Measurements from ENCODE around the gene DCAF6.

Gene DCAF6

GRCh38 chr1:168096296-168097165, 160.0 kb downstream of the DCAF6 start:
- no peak overlapping the region for H3K4me3 ChIP-seq (ENCODE audit: control insufficient read depth, low read depth, low read length)
- no peak for TF ChIP-seq CTCF (conservative IDR thresholded peaks at IDR 0.05; ENCODE audit: control insufficient read depth, insufficient read depth, low read depth, low read length)
- no peak for DNase-seq (ENCODE audit: low read depth)

GRCh38 chr1:168097921-168098528, 161.5 kb downstream of the DCAF6 start:
- no peak for TF ChIP-seq CTCF (conservative IDR thresholded peaks at IDR 0.05; ENCODE audit: control insufficient read depth, insufficient read depth, low read depth, low read length)
- H3K4me3 ChIP-seq (ENCODE audit: control insufficient read depth, low read depth, low read length), result no peak overlapping the region
- no peak for DNase-seq (ENCODE audit: low read depth)

- no peak overlapping the region for H3K4me3 ChIP-seq (ENCODE audit: control insufficient read depth, low read depth, low read length)
- DNase-seq (ENCODE audit: low read depth), result no peak
- TF ChIP-seq CTCF (conservative IDR thresholded peaks at IDR 0.05; ENCODE audit: control insufficient read depth, insufficient read depth, low read depth, low read length), result no peak
These were observed 162.2 kb downstream of the DCAF6 start for GRCh38 chr1:168098534-168099320.

GRCh38 chr1:168099337-168099801, 162.9 kb downstream of the DCAF6 start:
- no peak overlapping the region for H3K4me3 ChIP-seq (ENCODE audit: control insufficient read depth, low read depth, low read length)
- no peak for DNase-seq (ENCODE audit: low read depth)
- TF ChIP-seq CTCF (conservative IDR thresholded peaks at IDR 0.05; ENCODE audit: control insufficient read depth, insufficient read depth, low read depth, low read length), result no peak

GRCh38 chr1:168100315-168101002, 164.0 kb downstream of the DCAF6 start:
- TF ChIP-seq CTCF (conservative IDR thresholded peaks at IDR 0.05; ENCODE audit: control insufficient read depth, insufficient read depth, low read depth, low read length), result no peak
- no peak for DNase-seq (ENCODE audit: low read depth)
- H3K4me3 ChIP-seq (ENCODE audit: control insufficient read depth, low read depth, low read length), result no peak overlapping the region

- no peak for DNase-seq (ENCODE audit: low read depth)
- TF ChIP-seq CTCF (conservative IDR thresholded peaks at IDR 0.05; ENCODE audit: control insufficient read depth, insufficient read depth, low read depth, low read length), result no peak
- no peak overlapping the region for H3K4me3 ChIP-seq (ENCODE audit: control insufficient read depth, low read depth, low read length)
These were observed 164.9 kb downstream of the DCAF6 start for GRCh38 chr1:168101336-168101735.
